ENCODE data around the gene SEC14L6.

SEC14L6 gene

DNA sequence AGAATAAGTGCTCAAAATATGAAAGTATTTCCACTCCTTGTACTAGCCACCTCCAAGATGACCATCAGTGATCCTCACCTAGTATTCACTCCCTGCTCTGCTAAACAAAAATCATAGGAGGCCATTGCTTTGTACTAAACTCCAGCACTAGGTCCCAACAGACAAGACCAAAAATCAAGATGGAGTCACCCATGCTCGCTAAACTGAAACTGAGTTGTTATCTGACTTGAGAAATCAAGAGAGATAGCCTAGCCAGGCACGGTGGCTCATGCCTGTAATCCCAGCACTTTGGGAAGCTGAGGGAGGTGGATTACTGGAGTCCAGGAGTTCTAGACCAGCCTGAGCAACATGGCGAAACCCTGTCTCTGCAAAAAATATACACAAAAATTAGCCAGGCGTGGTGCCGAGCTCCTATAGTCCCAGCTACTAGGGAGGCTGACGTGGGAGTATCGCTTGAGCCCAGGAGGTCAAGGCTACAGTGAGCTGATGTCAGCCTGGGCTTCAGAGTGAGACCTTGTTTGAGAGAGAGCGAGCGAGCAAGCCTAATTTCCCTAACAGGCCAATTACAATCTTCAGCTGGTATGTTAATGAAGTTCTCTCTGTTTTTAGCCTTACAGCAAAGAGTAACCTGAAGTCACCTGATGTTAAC is 9.3 kb downstream of the SEC14L6 start:
- no peaks in the 10 kb centered on the region for H3K4me1 Mint-ChIP-seq
- CTCF ChIA-PET: no interaction called here
- H3K9me3 Mint-ChIP-seq: no peaks in the 10 kb centered on the region
- no peak overlapping the region for H3K27ac Mint-ChIP-seq
- no peak for DNase-seq
- no peaks in the 10 kb centered on the region for H3K36me3 Mint-ChIP-seq
- peaks cover 53% of the 10 kb centered on the region for H3K27me3 Mint-ChIP-seq
- no peak overlapping the region for H3K4me3 Mint-ChIP-seq

DNA sequence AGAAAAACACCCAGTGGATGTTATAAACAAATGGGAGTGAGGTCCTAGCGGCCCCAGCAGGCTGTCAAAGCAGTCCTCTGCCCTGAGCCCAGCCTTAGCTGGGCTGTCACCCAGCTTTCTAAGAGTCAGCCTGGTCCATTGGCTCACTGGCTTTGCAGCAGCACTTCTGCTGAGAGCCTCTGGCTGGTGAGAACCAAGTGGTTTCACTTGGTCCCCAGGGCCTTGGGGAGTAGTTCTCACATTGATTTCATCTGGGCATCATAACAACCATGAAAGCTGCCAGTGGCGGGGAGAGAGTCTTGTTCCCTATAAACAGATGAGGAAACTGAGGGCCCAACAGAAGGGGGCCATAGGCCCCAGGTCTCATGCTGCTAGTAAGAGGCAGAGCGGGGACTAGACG is 11.4 kb downstream of the SEC14L6 start:
- H3K36me3 Mint-ChIP-seq: no peaks in the 10 kb centered on the region
- no peaks in the 10 kb centered on the region for H3K9me3 Mint-ChIP-seq
- CTCF ChIA-PET: no interaction called here
- DNase-seq: no peak
- peaks cover 34% of the 10 kb centered on the region for H3K27me3 Mint-ChIP-seq
- H3K4me1 Mint-ChIP-seq: no peaks in the 10 kb centered on the region
- no peak overlapping the region for H3K27ac Mint-ChIP-seq
- H3K4me3 Mint-ChIP-seq: no peak overlapping the region

DNA sequence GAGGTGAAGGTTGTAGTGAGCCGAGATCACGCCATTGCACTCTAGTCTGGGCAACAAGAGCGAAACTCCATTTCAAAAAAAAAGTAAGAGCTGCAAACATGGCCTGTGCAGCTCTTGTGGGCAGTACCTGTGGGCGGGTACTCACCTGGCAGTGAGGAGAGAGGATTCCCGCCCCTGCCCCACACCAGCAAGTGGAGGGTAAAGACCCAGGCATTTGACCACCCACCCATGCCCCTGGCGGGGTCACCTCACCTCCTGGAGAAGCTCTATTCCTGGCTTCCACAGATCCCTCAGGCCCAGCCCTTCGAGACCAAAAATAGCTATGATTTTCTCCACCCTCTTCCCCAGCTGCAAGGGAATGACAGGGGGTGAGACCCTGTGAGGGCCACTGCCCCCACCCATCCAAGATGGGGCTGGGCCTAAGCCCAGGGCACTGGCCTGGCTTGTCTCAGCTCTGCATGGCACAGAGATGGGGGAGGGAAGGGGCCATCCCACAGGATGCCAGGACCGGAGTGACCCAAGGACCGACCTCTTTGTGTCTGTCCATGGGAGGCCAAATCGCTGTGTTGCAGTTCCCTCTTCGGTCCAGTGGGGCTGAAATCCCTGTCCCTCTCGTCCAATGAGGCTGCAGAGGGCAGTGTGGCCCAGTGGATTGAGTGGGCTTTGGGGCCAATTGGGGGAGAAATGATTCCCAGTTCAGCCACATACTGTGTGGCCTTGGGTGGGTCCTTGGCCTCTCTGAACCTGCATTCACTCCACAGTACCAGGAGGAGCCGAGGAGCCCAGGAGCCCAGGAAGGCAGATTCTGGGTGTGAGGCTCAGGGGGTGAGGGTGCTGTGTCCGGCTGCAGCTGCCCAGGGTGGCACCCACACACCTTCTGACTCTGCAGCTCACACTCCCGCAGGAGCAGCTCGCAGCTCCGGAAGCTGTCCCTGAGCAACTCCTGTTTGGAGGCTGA is 14.6 kb downstream of the SEC14L6 start:
- Mint-ChIP-seq H3K36me3 (no peaks in the 10 kb centered on the region), H3K9me3 (no peaks in the 10 kb centered on the region), H3K27me3 (peaks cover 14% of the 10 kb centered on the region), H3K27ac (no peak overlapping the region), H3K4me3 (no peak overlapping the region), H3K4me1 (no peaks in the 10 kb centered on the region)
- DNase-seq: no peak
- CTCF ChIA-PET: no interaction called here

DNA sequence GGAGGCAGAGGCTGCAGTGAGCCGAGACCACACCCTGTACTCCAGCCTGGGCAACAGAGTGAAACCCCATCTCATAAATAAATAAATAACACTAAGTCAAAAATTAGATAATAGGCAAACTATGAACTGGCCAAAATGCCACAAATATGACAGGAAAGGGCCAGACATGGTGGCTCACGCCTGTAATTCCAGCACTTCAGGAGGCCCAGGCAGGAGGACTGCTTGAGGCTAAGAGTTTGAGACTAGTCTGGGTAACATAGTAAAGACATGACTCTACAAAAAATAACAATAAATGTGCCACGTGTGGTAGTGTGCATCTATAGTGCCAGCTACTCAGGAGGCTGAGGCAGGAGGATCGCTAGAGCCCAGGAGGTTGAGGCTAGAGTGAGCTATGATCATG is 19.9 kb downstream of the SEC14L6 start:
- CTCF ChIA-PET: no interaction called here
- H3K4me1 Mint-ChIP-seq: no peaks in the 10 kb centered on the region
- no peak overlapping the region for H3K27ac Mint-ChIP-seq
- H3K9me3 Mint-ChIP-seq: no peaks in the 10 kb centered on the region
- peaks cover 21% of the 10 kb centered on the region for H3K27me3 Mint-ChIP-seq
- no peak overlapping the region for H3K4me3 Mint-ChIP-seq
- H3K36me3 Mint-ChIP-seq: no peaks in the 10 kb centered on the region
- DNase-seq: no peak

- no peak for DNase-seq
- Mint-ChIP-seq H3K4me1 (no peaks in the 10 kb centered on the region), H3K4me3 (no peak overlapping the region), H3K9me3 (no peaks in the 10 kb centered on the region), H3K27me3 (peaks cover 30% of the 10 kb centered on the region), H3K27ac (no peak overlapping the region), H3K36me3 (no peaks in the 10 kb centered on the region)
- CTCF ChIA-PET: no interaction called here
Observed at GRCh38 chr22:30523646-30524489, 22.7 kb downstream of the SEC14L6 start.

DNA sequence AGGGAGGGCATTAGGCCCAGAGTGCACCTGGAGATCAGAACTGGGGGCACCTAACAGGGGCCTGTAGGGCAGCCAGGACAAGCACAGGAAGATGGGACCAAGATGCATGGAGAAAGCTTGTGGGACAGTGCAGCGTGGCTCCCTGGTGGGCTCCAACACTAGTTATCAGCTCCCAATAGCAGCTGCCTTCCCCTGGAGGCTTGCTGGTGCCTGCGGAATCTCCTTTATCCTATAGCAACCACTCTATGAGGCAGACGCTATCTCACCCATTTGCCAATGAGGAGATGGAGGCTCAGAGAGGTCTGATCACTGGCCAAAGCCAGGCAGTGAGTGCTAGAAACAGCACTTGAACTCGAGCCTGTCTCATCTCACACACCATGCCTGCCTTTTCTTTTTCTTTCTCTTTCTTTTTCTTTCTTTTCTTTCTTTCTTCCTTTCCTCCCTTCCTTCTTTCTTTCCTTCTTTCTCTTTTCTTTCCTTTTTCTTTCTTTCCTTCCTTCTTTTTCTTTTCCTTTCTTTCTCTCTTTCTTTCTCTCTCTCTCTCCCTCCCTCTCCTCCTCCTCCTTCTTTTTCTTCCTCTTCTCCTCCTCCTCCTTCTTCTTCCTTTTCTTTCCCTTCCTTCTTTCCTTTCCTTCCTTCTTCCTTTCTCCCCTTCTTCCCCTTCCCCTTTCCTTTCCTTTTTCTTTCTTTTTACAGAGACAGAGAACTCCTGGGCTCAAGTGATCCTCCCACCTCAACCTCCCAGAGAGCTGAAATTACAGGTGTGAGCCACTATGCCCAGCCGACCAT is 25.0 kb downstream of the SEC14L6 start:
- no peaks in the 10 kb centered on the region for H3K9me3 Mint-ChIP-seq
- DNase-seq: no peak
- no peak overlapping the region for H3K27ac Mint-ChIP-seq
- no peaks in the 10 kb centered on the region for H3K36me3 Mint-ChIP-seq
- peaks cover 39% of the 10 kb centered on the region for H3K27me3 Mint-ChIP-seq
- H3K4me1 Mint-ChIP-seq: no peaks in the 10 kb centered on the region
- CTCF ChIA-PET: no interaction called here
- no peak overlapping the region for H3K4me3 Mint-ChIP-seq

GRCh38 chr22:30519842-30520425 is 26.6 kb downstream of the SEC14L6 start:
- no peak overlapping the region for H3K27ac Mint-ChIP-seq

DNA sequence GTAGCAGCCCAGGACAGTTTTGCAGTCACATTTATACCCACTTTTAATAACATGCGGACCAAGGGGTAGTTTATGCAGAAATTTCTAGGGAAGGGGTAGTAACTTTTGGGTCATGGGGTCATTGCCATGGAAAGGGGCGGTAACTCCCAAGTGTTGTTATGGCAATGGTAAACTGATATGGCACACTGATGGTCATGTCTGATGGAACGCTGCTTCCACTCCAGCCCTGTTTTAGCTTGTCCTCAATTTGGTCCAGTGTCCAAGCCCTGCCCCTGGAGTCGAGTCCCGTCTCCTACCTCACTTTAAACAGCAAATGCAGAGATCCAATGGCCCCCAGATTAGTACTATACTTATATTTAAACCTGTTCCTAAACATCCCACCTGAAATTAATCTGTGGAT is 29.8 kb downstream of the SEC14L6 start:
- Mint-ChIP-seq H3K36me3 (no peaks in the 10 kb centered on the region), H3K27ac (no peak overlapping the region), H3K9me3 (no peaks in the 10 kb centered on the region), H3K27me3 (peaks cover 22% of the 10 kb centered on the region), H3K4me3 (no peak overlapping the region), H3K4me1 (no peaks in the 10 kb centered on the region)
- no peak for DNase-seq
- CTCF ChIA-PET: no interaction called here

More at GRCh38 chr22:30519842-30520425, 26.6 kb downstream of the SEC14L6 start:
- no peaks in the 10 kb centered on the region for H3K9me3 Mint-ChIP-seq
- H3K4me1 Mint-ChIP-seq: no peaks in the 10 kb centered on the region
- no peak overlapping the region for H3K4me3 Mint-ChIP-seq
- DNase-seq: no peak
- peaks cover 39% of the 10 kb centered on the region for H3K27me3 Mint-ChIP-seq
- CTCF ChIA-PET: interaction anchor here (0.7 kb wide), 1 partner anchor 12 kb away, joined by 3 read pairs; no protein-coding TSS in a partner anchor
- H3K36me3 Mint-ChIP-seq: no peaks in the 10 kb centered on the region

- H3K9me3 Mint-ChIP-seq: no peaks in the 10 kb centered on the region
- H3K4me1 Mint-ChIP-seq: no peaks in the 10 kb centered on the region
- no peak overlapping the region for H3K4me3 Mint-ChIP-seq
- CTCF ChIA-PET: no interaction called here
- DNase-seq: no peak
- no peaks in the 10 kb centered on the region for H3K36me3 Mint-ChIP-seq
- H3K27me3 Mint-ChIP-seq: peaks cover 18% of the 10 kb centered on the region
- no peak overlapping the region for H3K27ac Mint-ChIP-seq
Observed at GRCh38 chr22:30516273-30516672, 30.3 kb downstream of the SEC14L6 start.

DNA sequence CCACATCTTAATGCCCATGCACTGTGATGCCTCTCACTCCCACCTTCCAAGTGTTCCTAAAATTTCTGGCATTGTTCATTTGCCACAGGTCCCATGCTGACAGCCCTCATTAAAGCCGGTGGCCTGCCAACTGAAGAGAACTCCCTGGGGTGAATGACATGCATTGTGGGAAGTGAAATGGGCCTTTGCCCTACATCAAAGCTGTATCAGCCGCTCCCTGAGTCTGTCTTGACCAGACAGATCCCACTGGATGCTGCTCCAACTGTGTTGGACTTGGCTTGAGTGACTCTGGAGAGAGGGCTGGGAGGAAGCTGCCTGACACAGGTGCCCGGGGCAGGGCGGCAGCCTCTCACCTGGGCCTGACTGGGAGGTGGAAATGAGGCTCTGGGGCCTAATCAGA is 32.3 kb downstream of the SEC14L6 start:
- Mint-ChIP-seq H3K27me3 (peaks cover 12% of the 10 kb centered on the region), H3K9me3 (no peaks in the 10 kb centered on the region), H3K4me3 (no peak overlapping the region), H3K36me3 (no peaks in the 10 kb centered on the region), H3K4me1 (no peaks in the 10 kb centered on the region), H3K27ac (no peak overlapping the region)
- CTCF ChIA-PET: no interaction called here
- DNase-seq: no peak

DNA sequence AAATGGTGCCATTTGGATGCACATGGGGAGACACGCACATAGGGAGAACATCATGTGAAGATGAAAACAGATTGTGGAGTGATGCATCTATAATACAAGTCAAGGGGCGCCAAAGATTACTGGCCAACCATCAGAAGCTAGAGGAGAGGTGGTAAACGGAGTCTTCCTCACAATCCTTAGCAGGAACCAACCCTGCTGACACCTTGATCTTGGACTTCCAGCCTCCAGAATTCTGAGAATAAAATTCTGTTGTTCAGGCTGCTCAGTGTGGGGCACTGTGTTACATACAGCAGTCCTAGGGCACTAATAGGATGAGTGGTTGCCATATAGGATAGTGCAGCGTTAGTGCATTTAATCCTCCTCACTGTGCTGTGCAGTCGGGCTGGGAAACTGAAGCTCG is 33.1 kb downstream of the SEC14L6 start:
- H3K4me1 Mint-ChIP-seq: no peaks in the 10 kb centered on the region
- no peak overlapping the region for H3K27ac Mint-ChIP-seq
- no peak overlapping the region for H3K4me3 Mint-ChIP-seq
- no peaks in the 10 kb centered on the region for H3K36me3 Mint-ChIP-seq
- no peak for DNase-seq
- peaks cover 11% of the 10 kb centered on the region for H3K27me3 Mint-ChIP-seq
- H3K9me3 Mint-ChIP-seq: no peaks in the 10 kb centered on the region
- CTCF ChIA-PET: no interaction called here

GRCh38 chr22:30511911-30512310 is 34.6 kb downstream of the SEC14L6 start:
- Mint-ChIP-seq H3K9me3 (no peaks in the 10 kb centered on the region), H3K27me3 (peaks cover 9% of the 10 kb centered on the region), H3K4me3 (no peak overlapping the region), H3K4me1 (no peaks in the 10 kb centered on the region), H3K36me3 (no peaks in the 10 kb centered on the region), H3K27ac (no peak overlapping the region)
- CTCF ChIA-PET: no interaction called here
- no peak for DNase-seq

- no peaks in the 10 kb centered on the region for H3K36me3 Mint-ChIP-seq
- no peaks in the 10 kb centered on the region for H3K9me3 Mint-ChIP-seq
- no peaks in the 10 kb centered on the region for H3K4me1 Mint-ChIP-seq
- CTCF ChIA-PET: no interaction called here
- H3K4me3 Mint-ChIP-seq: no peak overlapping the region
- no peak overlapping the region for H3K27ac Mint-ChIP-seq
- peaks cover 17% of the 10 kb centered on the region for H3K27me3 Mint-ChIP-seq
- DNase-seq: no peak
Observed at GRCh38 chr22:30511109-30511508, 35.4 kb downstream of the SEC14L6 start.
